ENCODE data around the gene ZNF143.

Gene ZNF143

DNA sequence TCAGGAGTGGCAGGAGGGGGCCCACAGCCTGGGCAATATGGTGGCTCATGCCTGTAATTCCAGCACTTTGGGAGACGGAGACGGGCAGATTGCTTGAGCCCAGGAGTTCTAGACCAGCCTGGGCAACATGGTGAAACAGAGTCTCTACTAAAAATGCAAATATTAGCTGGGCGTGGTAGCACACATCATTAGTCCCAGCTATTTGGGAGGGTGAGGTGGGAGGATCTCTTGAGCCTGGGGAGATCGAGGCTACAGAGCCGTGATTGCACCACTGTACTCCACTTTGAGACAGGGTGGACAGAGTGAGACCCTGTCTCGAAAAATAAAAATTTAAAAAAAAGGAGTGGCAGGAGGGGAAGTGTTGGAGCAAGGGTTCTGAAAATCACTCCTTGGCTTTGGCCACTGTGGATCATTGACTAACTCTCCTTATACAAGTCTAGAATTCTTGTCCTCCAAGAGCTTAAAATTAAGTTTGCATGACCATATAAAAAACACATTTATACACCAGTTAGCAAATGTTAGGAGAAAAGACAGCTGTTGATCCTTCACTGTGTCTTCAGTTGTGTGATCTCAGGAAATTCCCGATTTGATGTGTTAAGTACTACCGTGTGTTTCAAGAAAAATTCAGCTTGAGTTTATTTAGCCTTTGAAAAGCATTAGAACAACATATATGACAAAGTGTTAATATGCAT, 110.4 kb downstream of the ZNF143 start:
- Histone ChIP-seq H3K4me3 (no peak overlapping the region), H3K27ac (peak overlapping the region in 14 of 21 experiments; percentile 28 to 99 (median 88))

DNA sequence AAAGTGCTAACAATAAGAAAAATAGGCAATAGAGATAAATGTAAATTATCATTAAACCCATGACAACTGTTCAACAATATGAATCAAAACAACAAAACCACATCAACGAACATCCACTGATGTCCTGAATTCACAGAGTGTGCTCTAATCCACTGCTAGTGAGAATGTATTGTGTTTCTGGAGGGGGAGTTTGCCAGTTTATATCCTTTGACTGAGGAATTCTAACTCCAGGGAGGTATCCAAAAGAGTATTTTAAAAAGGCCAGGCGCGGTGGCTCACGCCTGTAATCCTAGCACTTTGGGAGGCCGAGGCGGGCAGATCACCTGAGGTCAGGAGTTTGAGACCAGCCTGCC, 110.9 kb downstream of the ZNF143 start:
- H3K27ac ChIP-seq: peak overlapping the region in 17 of 21 experiments; percentile 1 to 99 (median 90)
- no peak overlapping the region for H3K4me3 ChIP-seq

DNA sequence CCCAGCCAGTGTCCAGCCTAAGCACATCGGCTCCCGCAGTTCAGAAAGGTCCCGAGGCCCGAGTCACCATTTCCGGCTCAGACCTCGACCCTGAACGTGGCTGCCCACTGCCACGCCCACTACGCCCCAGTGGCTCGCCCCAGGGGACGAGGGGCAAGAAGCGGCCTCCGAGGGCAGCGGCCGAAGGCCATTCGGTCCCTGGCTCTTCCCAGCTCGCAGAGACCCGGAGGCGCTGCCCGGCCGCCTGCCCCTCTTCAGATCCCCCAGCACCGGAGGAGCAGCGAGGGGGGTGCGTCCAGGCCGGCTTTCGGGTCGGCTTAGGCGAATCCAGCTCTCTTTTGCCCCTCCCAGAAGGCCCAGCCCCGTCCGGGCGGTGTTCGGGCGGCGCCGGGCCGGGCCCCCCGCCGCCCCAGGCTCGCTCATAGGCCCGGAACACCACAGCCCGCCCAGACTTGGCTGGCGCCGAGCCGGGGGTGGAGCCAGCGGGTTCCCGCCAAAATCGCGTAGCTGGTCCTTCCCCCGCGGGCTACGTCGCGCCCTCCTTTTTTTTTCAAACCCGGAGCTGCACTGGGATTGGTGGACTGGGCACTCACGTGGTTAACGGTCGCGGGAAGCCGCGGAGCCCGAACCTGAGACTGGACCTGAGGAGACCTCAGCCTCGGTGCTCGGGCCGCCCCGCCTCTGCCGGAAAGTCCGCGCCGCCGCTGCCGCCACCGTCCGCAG, 112.4 kb downstream of the ZNF143 start, which contains the start of gene WEE1:
WEE1 (plus strand) TSS at position 619 of the 723 bp plus-strand sequence. CDS start 264 bp downstream, outside the sequence.
- peak within 1 kb of the TSS; percentile 63 to 99 (median 90) for H3K27ac ChIP-seq
- peak within 1 kb of the TSS; percentile 59 to 91 (median 73) for H3K4me3 ChIP-seq

- Histone ChIP-seq H3K27ac (peak overlapping the region; percentile 56 to 99 (median 89)), H3K4me3 (peak overlapping the region; percentile 59 to 91 (median 73))
Measured at GRCh38 chr11:9573775-9574621, 113.2 kb downstream of the ZNF143 start.

- peak overlapping the region; percentile 59 to 91 (median 73) for H3K4me3 ChIP-seq
- peak overlapping the region; percentile 56 to 99 (median 89) for H3K27ac ChIP-seq
Measured at GRCh38 chr11:9574622-9575259, 113.9 kb downstream of the ZNF143 start.

GRCh38 chr11:9575260-9576240, 114.7 kb downstream of the ZNF143 start:
- Histone ChIP-seq H3K27ac (peak overlapping the region; percentile 56 to 99 (median 89)), H3K4me3 (peak overlapping the region; percentile 59 to 91 (median 73))

- peak overlapping the region in 18 of 21 experiments; percentile 20 to 99 (median 88) for H3K27ac ChIP-seq
- peak overlapping the region in 5 of 7 experiments; percentile 59 to 91 (median 86) for H3K4me3 ChIP-seq
Measured at GRCh38 chr11:9576701-9577381, 116.0 kb downstream of the ZNF143 start.

DNA sequence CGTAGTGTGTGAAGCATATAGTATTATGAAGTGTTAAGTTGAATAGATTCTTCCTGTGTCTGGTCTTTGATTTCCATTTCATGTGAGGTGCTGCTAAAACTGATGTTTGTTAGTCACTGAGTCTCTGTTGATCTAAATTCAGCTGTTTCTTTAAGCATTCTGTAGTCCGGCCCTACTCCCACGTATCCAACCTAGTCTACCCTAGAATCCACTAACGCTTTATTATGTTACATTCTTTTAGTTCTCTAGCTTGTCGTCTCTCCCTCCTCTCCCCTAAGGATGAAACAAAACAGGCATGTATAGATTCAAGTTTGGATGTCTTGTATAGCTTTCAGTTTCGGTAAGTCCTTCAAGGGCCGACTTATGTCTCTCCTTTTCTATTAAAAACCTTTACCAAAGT, 116.7 kb downstream of the ZNF143 start:
- Histone ChIP-seq H3K4me3 (peak overlapping the region in 5 of 7 experiments; percentile 5 to 91 (median 86)), H3K27ac (peak overlapping the region in 18 of 21 experiments; percentile 20 to 99 (median 86))
